Lower lobe of right lung (tissue), 2 donors: ENCODE measurements around the gene PYGB. TPM values are rescaled to one million over a fixed set of nuclear protein-coding genes. Genes with fewer than 3 reads are reported as not detected.

Source experiments
- ATAC-seq, 2 donors: fragments of 200-7000 bp; cut with Tn5 transposase; one replicate each; pipeline ENCODE4 v1.9.1; 2020 to 2022; ENCODE audit warnings: mild to moderate bottlenecking in 2 of 2, moderate library complexity in 2 of 2
- DNase-seq: peaks from one replicate; pipeline ENCODE4 v3.0.0-alpha.2; 2020
- H3K27ac ChIP-seq: fragments of 200-600 bp; one replicate; pipeline ENCODE4 v1.8.0; 2022
- H3K27me3 ChIP-seq: fragments of 200-600 bp; one replicate; pipeline ENCODE4 v1.8.0; 2022; ENCODE audit warnings: low read depth
- H3K36me3 ChIP-seq: fragments of 200-600 bp; one replicate; pipeline ENCODE4 v1.8.0; 2022; ENCODE audit warnings: mild to moderate bottlenecking
- H3K4me1 ChIP-seq: fragments of 200-600 bp; one replicate; pipeline ENCODE4 v1.8.0; 2022
- H3K4me3 ChIP-seq: fragments of 200-600 bp; one replicate; pipeline ENCODE4 v1.8.0; 2022; ENCODE audit warnings: mild to moderate bottlenecking
- H3K9me3 ChIP-seq: fragments of 200-600 bp; one replicate; pipeline ENCODE4 v1.8.0; 2022
- intact Hi-C: fragments of 100-400 bp; cut with DNase I; formaldehyde crosslinking; loops from one replicate; pipeline ENCODE4 v1.11.0; 2022
- total RNA-seq: library from RNA; stranded (reverse); fragmentation: NEBNext Ultra II Directional; extraction: Animal tissue kit (Norgen Biotek cat#: 25700); gene quantifications from one replicate; pipeline ENCODE4 v1.2.1, GENCODE V29; 2021
- TF ChIP-seq, protein P1 (sequence below): fragments of 200-600 bp; IDR thresholded peaks from one replicate; pipeline ENCODE4 v1.8.0; 2022; ENCODE audit warnings: antibody characterized with exemption, mild to moderate bottlenecking
- donor health status: DM: no; HTN: yes; CAD: no; lungs with severe emphysema.

PYGB gene
- total RNA-seq, 1 donor from 2014 or later: 57.5 TPM

DNA sequence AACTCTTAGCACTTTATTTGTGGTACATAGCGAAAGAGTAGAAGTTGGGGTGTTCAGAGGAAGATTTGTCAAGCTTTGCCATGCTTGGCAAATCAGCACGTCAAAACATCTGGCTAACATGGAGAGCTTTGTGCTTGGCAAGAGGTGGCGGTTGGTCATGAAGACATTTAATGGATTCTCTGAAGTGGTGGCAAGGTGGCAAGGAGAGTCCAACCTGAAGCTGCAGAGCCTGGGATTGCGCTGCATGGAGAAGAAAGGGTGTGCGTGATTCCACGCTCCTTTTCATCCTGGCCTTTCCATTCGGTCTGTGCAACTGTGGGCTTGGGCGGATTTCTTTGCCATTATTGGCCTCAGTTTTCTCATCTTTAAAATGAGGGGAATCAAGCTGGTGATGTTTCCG is 3.1 kb downstream of the PYGB start:
- TF ChIP-seq, protein P1, sequence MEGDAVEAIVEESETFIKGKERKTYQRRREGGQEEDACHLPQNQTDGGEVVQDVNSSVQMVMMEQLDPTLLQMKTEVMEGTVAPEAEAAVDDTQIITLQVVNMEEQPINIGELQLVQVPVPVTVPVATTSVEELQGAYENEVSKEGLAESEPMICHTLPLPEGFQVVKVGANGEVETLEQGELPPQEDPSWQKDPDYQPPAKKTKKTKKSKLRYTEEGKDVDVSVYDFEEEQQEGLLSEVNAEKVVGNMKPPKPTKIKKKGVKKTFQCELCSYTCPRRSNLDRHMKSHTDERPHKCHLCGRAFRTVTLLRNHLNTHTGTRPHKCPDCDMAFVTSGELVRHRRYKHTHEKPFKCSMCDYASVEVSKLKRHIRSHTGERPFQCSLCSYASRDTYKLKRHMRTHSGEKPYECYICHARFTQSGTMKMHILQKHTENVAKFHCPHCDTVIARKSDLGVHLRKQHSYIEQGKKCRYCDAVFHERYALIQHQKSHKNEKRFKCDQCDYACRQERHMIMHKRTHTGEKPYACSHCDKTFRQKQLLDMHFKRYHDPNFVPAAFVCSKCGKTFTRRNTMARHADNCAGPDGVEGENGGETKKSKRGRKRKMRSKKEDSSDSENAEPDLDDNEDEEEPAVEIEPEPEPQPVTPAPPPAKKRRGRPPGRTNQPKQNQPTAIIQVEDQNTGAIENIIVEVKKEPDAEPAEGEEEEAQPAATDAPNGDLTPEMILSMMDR: no peak
- Histone ChIP-seq H3K27ac (no peak overlapping the region), H3K36me3 (no peaks in the 10 kb centered on the region), H3K27me3 (no peaks in the 10 kb centered on the region), H3K4me3 (no peak overlapping the region), H3K9me3 (no peaks in the 10 kb centered on the region), H3K4me1 (peaks cover 53% of the 10 kb centered on the region)
- ATAC-seq (no peak), DNase-seq (no peak)
- intact Hi-C loops: no loop called here

DNA sequence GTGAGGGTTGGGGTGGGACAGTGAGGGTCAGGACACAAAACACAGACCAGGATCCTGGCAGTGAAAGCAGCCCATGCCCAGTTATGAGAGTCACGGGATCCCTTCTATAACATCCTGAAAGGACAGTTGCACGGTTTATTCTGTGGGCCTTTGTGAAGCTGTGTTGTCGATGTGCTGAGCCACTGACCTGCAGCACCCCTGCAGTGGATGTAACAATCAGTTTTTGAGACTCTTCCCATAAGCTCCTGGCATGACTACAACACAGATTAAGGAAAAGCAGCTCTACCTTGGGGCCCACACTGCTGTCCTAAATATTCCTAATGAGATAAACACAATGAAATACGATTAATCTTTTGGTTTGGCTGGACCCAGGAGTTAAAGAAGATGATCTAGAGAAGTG is 3.7 kb downstream of the PYGB start:
- ATAC-seq (no peak), DNase-seq (no peak)
- Histone ChIP-seq H3K36me3 (no peaks in the 10 kb centered on the region), H3K4me3 (no peak overlapping the region), H3K27me3 (no peaks in the 10 kb centered on the region), H3K27ac (no peak overlapping the region), H3K9me3 (no peaks in the 10 kb centered on the region), H3K4me1 (peaks cover 56% of the 10 kb centered on the region)
- TF ChIP-seq, protein P1: no peak
- intact Hi-C loops: no loop called here

GRCh38 chr20:25252230-25252651 is 4.4 kb downstream of the PYGB start:
- no peaks in the 10 kb centered on the region for H3K27me3 ChIP-seq
- DNase-seq (no peak), ATAC-seq (no peak)
- H3K9me3 ChIP-seq: no peaks in the 10 kb centered on the region
- H3K36me3 ChIP-seq: no peaks in the 10 kb centered on the region
- no peak overlapping the region for H3K4me3 ChIP-seq
- intact Hi-C loops: no loop called here
- H3K27ac ChIP-seq: no peak overlapping the region
- peaks cover 54% of the 10 kb centered on the region for H3K4me1 ChIP-seq
- TF ChIP-seq, protein P1: no peak

DNA sequence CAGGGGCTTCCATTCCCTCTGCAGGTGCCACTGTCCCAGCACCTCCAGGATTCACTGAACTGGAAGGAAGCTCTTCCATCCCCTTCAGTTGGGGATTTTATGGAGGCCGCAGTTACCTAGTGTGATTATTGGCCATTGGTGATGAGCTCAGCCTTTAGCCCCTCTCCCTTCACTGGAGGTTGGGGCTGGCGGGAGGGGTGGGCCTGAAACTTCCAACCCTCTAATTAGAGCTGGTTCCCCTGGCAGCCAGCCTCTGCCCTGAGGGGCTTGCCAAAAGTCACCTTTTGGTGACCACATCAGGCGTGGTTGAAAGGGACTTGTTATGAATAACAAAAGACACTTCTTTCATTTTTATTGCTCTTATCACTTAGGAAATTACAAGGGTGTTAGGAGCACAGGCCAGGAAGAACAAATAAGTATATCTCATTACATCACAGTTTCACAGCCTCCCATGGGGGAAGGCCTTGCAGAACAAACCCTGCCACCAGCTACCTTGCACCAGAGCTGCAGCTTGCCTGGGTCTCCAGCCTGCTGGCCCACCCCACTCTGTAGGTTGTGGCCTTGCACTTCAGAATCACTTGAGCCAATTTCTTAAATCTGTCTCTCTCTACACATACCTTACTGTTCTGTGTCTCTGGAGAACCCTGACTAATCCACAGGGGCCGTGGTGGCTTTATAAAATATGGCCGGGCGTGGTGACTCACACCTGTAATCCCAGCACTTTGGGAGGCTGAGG is 5.0 kb downstream of the PYGB start:
- peaks cover 53% of the 10 kb centered on the region for H3K4me1 ChIP-seq
- DNase-seq: no peak
- TF ChIP-seq, protein P1: no peak
- H3K9me3 ChIP-seq: no peaks in the 10 kb centered on the region
- no peaks in the 10 kb centered on the region for H3K36me3 ChIP-seq
- no peak overlapping the region for H3K27ac ChIP-seq
- H3K27me3 ChIP-seq: no peaks in the 10 kb centered on the region
- no peak overlapping the region for H3K4me3 ChIP-seq
- intact Hi-C loops: no loop called here
- ATAC-seq: no peak

- peaks cover 61% of the 10 kb centered on the region for H3K4me1 ChIP-seq
- H3K9me3 ChIP-seq: no peaks in the 10 kb centered on the region
- ATAC-seq: peak; percentile 37 to 40
- no peak for DNase-seq
- no peaks in the 10 kb centered on the region for H3K27me3 ChIP-seq
- TF ChIP-seq, protein P1: no peak
- intact Hi-C loops: no loop called here
- H3K36me3 ChIP-seq: no peaks in the 10 kb centered on the region
- no peak overlapping the region for H3K27ac ChIP-seq
- H3K4me3 ChIP-seq: no peak overlapping the region
Measured at GRCh38 chr20:25253606-25254275, 5.9 kb downstream of the PYGB start.
